Measurements from ENCODE around the gene TNFRSF12A.

Gene TNFRSF12A

GRCh38 chr16:3027489-3027795, 7.3 kb downstream of the TNFRSF12A start:
- no peak for DNase-seq

- DNase-seq: peak; percentile 87
Observed at GRCh38 chr16:3027983-3028715, 8.0 kb downstream of the TNFRSF12A start.

GRCh38 chr16:3028716-3029319, 8.7 kb downstream of the TNFRSF12A start:
- no peak for DNase-seq

DNA sequence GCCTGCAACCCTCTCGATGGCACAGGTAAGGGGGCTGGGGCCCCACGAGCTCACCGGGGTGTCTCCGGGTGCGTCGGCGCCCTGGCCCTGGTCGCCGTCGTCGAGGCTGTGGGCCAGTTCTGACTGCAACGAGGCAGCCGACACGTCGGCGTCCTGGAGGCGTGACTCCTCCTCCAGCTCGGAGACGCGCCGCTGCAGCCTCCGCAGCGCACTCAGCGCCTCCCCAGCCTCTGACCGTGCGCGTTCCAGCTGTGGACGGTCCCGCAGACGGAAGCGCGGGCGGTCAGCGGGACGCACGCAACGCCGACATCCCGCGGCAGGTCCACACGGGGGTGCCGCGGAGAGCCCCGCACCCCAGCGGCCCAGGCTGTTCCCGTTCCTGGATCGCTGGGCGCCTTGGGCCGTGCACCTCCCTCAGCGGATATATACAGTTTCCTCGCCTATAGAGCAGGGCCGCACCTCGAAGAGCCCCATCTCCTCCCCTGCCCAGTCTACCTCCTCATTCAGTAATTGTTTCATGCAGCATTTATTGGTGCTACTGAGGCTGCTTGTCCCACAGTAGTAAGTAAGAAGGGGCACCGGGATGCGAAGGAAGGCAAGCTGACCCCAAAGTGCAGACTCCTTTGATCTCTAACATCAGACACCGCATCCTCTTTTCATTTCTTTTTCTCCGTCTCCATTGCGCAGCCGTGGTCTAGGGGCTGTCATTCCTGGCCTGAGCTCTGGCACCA, 9.5 kb downstream of the TNFRSF12A start:
- DNase-seq: no peak

- DNase-seq: no peak
Observed at GRCh38 chr16:3030222-3031212, 10.3 kb downstream of the TNFRSF12A start.

- no peak for DNase-seq
Observed at GRCh38 chr16:3032624-3033023, 12.5 kb downstream of the TNFRSF12A start.

- no peak for DNase-seq
Observed at GRCh38 chr16:3035289-3035971, 15.3 kb downstream of the TNFRSF12A start.

DNA sequence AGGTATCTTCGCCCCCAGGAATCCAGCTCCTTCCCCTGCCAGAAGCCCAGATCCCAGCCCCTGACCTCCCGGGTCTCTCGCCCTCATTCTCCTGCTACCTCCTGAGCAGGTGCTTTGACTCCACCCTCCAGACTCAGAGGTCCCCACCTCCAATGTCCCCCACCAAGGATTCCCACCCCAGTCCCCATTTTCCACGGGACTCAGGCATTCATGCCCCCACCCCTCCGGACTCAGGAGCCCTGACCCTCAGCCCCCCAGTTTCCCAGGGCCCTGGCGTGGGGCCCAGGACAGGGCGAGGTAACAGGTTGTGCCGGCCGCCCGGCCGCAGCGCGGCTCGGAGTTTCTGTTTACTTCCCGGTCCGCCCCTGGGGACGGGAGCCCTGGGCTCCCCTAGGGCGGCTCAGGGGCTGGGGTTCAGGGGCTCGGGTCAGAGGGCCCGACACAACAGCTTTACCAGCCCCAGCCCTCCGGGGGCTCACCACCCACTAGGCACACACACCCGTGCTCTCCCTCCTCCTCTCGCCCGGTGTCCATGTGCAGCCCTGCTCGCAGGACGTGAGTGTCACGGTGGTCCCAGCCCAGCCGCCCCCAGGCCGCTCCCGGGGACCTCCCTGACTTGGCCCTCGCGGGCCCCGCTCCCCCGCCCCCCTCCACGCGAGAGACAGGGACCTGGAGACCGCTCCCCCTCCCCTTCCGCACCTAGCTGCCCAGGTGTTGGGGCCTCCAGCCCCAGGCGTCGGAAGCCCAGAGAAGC, 16.0 kb downstream of the TNFRSF12A start:
- DNase-seq: no peak

DNA sequence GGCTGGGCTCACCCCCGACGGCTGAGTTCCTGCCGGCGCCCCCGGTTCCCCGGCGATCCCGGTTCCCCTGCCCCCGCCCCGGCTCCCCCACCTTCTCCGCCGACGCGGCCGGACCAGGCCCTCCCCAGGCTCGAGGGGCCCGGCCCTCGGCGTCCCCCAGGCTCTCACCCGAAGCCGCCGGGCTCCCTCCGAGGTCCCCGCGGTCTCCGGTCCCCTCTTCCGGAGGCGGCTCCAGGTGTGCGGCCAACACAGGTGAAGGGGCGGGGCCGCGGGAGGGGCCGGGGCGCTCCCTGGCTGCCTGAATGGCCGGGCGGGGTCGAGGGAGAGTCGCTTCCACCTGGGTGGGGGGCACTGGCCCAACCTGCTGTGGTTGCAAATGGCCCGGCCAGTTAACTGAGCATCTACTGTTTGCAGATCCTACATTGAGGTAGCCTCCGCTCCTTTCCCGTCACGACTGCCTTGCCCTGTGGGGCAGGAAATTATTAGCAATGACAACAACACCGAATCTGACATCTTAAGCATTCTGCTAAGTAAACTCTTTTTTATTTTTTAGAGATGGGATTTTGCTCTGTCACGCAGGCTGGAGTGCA, 16.7 kb downstream of the TNFRSF12A start, which contains the start of gene BICDL2:
Gene BICDL2, minus strand, starts transcription at position 219 of the 590 bp plus-strand sequence. CDS start 1,448 bp downstream, outside the sequence.
- DNase-seq: no peak

GRCh38 chr16:3038256-3038655, 18.1 kb downstream of the TNFRSF12A start:
- DNase-seq: no peak

DNA sequence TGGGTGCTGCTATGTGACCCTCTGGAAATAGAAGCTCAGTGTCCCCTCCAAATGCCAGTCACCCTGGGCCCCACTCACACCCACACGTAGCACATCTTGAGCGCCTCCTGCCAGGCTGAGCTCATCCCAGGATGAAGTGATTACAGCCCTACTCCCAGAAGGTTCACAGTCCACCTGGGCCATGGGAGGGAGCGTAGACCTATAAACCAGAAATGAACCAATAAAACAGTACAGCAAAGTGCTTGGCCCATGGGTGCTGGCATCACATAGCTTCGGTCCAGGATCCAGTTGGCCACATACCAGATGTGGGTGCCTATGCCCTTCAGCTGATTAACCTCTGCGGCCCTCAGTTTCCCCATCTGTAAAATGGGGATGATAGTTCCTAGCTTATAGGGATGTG, 18.7 kb downstream of the TNFRSF12A start:
- DNase-seq: no peak

DNA sequence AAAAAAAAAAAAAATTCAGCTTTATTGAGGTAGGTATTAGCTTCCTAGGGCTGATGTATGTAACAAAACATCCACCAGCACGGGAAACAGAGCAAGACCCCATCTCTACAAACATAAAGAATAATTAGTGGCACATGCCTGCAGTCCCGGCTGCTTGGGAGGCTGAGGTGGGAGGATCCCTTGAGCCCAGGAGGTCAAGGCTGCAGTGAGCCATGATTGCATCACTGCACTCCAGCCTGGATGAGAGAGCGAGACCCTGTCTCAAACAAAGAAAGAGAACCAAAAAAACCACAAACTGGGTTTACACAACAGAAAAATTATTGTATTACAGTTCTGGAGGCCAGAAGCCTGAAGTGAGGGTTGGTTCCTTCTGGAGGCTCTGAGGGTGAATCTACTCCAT, 22.2 kb downstream of the TNFRSF12A start:
- no peak for DNase-seq

GRCh38 chr16:3044708-3045107, 24.5 kb downstream of the TNFRSF12A start:
- DNase-seq: no peak

DNA sequence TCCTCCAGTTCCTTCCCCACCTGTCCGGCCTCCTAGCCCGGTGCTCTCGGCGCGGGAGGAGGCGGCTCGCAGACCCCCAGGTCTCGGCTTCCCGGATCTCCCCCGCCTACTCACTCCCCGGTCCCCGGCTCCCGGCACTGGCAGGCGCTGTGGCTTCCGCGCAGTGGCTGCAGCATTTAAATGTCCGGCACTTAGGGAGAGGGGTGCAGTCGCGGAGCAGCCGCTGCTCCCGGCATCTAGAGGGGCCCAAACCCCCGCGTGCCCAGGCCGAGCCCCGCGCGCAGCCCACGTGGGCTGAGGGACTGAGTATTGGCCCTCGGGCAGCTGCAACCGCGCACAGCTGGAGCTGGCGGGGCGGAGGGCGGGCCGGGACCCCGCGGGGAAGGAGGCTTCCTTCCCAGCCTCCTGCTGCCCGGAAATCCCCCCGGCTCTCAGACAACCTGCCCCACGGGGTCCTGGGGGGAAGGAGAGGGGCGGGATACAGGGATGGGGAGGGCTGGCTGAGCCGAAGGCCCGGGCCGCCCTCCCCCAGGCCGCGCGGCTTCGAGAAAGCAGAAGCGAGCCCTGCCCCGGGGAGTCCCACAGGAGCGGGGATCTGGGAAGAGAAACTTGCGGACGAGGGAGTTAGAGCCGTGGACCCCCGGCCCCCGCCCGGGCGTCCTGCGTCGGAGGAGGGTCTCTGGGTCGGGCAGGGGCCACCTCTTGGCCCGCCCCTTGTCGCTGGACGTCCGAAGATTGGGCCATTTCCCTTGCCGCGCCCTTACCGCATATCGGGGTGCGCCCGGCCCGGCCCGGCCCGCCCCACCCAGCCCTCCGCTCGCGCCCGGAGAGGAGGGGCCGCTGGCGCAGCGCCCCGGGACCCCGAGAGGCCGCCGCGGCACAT, 25.8 kb downstream of the TNFRSF12A start, which contains the start of gene MMP25:
Gene MMP25, plus strand, starts transcription at position 804 of the 883 bp plus-strand sequence. CDS start 357 bp downstream, outside the sequence.
- DNase-seq: no peak

DNA sequence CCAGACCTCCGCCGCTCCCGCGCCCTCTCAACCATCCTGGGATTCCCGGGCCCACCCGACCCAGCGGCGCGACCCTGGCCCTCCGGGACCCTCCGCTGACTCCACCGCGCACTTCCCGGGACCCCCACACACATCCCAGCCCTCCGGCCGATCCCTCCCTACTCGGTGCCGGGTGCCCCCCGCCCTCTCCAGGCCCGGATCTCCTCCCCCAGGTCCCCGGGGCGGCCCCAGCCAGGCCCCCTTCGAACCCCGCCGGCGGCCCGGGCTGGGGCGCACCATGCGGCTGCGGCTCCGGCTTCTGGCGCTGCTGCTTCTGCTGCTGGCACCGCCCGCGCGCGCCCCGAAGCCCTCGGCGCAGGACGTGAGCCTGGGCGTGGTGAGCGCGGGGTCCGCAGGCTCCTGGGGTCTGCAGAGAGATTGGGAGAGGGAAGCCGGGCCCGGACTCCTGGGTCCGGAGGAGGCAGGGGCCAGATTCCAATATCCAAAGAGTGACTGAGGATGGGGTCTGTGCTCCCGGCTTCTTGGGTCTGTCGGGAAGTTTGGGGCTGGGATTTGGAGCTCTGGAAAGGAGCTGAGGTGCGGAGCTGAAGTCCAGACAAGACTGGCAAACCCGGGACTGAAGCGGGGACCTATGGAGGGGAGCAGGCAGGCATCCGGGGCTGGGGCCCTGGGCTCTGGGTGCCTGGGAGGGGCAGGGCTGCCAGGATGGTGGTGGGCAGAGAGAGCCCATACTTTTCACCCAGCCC, 26.6 kb downstream of the TNFRSF12A start:
- DNase-seq: no peak

DNA sequence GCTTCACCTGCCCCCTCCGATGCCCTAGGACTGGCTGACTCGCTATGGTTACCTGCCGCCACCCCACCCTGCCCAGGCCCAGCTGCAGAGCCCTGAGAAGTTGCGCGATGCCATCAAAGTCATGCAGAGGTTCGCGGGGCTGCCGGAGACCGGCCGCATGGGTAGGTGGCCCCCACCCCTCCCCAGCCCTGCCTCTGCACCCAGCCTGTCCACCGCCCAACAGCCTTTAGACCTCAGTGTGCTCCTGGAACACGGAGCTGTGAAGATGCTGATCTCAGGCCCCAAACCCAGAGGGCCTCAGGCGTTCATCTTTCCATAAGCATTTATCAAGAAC, 27.2 kb downstream of the TNFRSF12A start:
- DNase-seq: no peak

GRCh38 chr16:3049921-3050481, 29.8 kb downstream of the TNFRSF12A start:
- no peak for DNase-seq

DNA sequence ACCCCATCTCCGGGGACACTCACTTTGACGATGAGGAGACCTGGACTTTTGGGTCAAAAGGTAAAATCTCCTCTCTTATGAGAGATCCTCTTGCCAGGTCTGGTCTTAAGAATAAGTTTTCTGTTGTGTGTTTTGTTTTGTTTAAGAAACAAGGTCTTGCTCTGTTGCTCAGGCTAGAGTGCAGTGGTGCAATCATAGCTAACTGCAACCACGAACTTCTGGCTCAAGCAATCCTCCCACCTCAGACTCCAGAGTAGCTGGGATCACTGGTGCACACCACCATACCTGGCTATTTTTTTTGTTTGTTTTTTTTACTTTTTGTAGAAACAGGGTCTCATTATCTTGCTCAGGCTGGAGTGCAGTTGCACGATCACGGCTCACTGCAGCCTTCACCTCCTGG, 30.3 kb downstream of the TNFRSF12A start:
- no peak for DNase-seq

DNA sequence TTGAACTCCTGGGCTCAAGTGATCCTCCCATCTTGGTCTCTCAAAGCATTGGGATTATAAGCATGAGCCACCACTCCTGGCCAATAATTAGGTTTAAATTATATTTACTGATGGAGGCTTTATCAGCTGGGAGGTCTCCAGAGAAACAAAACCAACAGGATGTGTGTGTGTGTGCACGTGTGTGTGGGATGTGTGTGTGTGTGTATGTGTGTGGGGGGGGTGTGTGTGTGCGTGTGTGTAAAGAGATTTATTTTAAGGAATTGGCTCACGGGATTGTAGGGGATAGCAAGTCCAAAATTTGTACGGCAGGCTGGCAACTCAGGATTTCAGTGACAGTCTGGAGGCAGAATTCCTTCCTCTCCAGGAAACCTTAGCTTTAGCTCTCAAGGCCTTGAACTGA, 30.8 kb downstream of the TNFRSF12A start:
- DNase-seq: no peak
